Measurements from ENCODE around the gene USP22.

DNA sequence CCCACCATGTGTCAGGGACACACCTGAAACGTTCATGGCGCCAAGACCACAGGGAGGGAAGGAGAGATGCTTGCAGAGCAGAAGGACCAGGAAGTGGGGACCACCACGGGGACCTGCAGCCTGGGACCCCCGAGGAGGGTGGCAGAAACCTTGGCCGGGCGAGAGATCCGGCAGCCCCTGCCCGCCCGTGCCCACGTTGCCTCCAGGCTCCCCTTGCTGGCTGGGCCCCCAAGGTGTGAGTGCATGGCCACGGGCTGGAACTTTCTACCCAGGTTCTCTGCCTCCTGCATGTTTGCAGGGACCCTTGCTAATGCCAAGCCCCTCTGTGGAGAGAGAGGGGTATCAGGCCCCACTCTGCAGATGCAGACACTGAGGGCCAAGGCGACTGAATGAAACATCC, 50.4 kb downstream of the USP22 start:
- no peak for TF ChIP-seq POLR2AphosphoS5 (IDR thresholded peaks at IDR 0.05)
- TF ChIP-seq POLR2A (IDR thresholded peaks at IDR 0.05): no peak

Data from stomach (tissue), 4 donors.